ENCODE data around the gene CACNA2D3.

Gene CACNA2D3

DNA sequence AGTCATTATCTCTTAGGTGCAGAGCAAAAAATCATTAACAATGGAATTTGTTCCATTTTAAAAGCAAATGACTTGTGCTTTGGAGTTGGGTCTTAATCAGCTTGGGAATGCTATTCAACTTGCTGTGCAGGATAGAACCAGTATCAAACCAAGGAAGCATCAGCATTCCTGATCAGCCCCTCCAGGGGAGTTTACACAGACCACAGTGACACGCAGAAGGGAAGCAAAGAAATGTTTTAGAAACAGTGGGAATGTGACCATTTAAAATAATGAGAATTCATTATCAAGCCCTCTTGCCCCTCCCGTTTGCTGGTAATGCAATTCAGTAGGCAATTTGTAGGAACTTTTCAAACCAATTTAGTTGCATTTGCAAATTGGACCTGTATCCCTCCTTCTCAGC is 650.4 kb downstream of the CACNA2D3 start:
- no peak for DNase-seq

DNA sequence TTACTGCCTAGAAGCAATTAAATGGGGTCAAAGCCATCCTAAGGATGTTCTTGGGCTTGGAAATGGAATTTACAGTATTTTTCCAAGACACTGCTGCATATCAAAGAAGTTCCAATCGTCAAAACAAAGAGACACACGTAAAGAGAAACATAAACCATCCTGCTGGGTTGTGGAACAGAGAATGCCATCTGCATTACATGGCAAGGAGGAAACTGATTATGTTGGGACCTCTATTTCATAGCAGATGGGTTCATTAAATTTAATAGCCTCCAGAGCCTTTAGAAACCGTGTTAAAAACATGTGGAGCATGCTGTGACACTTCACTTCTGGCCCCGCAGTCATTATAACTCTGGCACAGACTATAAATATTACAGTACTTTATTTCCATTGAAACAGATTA is 650.9 kb downstream of the CACNA2D3 start:
- no peak for DNase-seq

DNA sequence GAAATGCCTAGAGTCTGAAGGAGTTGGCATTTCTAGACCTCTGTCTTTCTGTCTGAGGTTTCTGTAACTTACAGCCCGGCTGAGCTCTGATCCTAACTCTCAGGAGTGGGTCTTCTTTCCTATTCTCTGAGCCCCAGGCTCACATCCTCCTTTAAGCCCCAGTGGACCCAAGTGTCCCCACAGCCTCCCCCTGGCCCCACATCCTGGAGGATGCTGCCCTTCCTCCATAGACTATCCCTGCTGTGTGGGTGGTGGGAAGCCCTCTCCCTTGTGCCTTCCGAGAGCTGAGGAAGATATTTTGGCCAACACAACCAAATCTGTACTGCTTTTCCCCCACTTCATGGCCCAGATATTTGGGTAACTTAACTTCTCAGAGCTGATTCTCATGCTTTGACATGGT is 654.2 kb downstream of the CACNA2D3 start:
- no peak for DNase-seq

DNA sequence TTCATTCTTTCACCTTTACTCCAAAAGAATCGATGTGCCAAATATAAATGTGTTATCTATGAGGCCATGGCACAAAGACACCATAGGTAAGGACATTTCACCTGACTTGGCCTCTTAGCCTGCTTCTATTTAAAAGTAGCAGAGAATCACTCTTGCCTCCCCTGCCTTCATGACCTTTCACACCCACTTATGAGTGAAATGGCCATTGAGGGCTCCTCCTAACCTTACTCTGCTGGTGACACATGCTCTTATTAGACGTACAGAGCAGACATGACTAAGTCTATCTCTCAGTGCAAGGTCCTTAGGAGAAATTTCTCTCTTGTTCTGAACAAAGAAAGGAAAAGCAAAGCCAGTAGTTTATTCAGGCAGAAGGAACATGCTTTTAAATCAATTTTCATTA is 654.8 kb downstream of the CACNA2D3 start:
- no peak for DNase-seq

DNA sequence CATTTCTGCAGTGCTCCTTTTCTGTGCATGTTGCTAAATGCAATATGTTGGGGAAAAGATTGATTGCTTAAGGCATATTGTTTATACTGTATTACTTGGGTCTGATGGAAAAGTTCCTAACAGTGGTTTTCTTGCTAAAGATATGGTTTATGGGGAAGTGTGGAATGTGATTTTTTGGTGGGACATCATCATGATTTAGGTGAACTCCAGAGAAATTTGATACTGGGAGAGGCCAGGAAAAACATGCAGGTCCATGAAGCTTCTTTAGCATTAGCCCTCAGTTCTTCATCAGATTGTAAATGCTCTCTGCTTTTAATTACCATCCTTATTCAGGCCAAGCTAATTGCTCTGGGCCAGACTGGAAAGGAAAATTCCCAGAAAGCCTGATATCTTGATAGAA is 658.0 kb downstream of the CACNA2D3 start:
- DNase-seq: no peak

DNA sequence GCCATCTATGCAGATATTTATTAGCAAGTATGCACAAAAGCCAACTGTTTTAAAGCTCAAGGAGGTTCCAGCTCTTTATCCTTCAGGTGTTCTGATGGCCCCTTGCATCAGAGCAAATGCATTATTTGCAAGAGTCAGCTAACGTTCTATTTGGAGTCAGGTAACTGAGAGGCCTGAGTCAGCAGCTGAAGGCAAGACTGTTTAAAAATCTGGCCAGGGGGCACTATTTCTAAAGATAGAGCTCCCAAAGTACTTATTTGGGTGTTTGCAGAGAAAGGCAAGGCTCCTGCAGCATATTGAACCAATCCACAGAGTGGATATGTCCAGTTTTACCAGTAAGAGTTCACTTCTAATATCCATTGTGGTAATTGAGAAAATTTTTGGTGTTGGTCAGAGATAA is 659.4 kb downstream of the CACNA2D3 start:
- DNase-seq: no peak

DNA sequence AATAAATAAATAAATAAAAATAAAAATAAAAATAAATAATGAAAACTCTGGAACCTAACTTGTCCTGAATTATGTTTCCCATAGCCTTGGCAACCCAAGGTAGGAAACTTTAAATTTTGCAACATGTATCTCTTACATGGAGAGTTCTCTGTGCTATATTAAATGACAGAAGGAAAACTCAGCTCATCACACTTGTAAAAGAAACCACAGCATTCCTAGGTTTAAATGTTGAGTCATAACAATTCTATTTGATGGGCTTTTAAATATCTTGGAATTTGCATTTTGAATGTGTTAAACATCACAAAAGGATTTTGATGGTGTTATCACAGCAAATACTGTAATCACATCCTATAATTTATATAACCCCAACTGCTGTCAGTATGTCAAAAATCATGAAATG is 661.3 kb downstream of the CACNA2D3 start:
- DNase-seq: no peak

DNA sequence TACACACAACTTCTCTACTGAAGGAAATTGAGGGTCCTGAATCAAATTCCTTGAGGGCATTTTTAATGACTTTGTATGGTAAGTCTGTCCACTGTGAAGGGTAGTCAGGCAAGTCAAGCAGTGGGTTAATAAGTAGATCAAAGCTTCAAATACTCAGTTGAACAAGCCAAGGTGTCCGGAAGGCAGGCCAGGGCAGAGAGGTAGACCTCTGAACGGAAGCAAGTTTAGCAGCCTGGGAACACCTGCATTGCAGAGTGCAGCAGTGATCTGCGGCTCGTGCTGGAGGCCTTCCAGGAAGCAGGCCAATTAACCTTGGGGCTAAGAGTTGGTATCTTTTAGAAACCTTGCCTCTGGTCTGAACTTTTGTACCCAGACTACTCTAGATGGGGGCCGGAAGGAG is 661.7 kb downstream of the CACNA2D3 start:
- no peak for DNase-seq

DNA sequence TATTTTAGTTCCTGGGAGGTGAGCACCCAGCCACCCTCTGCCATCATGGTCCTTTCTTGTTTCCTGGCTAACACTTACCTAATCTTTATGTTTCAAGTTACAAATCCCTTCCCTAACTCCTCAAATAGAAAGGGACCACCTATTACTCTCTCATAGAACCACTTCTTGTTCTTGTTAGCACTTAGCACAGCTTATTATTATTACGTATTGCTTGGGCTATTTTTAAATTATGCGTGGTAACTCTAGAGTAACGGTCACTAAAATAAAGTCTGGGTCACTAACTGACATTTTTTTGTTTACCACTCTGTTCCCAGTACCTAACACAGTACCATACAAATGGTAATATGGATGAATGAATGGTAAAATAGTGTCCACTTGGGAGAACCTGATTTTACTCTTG is 663.6 kb downstream of the CACNA2D3 start:
- DNase-seq: no peak

DNA sequence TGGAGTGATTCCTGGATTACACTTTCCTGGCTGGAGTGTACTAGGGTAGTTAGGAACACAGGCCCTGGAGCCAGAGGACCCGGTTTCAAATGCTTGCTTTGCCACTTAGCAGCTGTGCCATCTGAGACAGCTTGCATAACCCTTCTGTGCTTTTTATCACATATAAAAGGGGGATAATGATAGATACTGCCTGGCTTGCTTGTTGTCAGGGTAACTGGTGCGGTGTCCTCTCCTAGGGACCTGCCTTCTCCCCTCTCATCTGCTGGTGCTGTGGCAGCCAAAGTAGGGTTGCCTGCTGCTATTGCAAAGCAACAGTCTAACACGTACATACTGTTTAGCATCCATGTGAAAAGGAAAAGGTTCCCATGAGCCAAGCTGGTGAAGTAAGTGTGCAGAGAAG is 667.7 kb downstream of the CACNA2D3 start:
- DNase-seq: no peak

DNA sequence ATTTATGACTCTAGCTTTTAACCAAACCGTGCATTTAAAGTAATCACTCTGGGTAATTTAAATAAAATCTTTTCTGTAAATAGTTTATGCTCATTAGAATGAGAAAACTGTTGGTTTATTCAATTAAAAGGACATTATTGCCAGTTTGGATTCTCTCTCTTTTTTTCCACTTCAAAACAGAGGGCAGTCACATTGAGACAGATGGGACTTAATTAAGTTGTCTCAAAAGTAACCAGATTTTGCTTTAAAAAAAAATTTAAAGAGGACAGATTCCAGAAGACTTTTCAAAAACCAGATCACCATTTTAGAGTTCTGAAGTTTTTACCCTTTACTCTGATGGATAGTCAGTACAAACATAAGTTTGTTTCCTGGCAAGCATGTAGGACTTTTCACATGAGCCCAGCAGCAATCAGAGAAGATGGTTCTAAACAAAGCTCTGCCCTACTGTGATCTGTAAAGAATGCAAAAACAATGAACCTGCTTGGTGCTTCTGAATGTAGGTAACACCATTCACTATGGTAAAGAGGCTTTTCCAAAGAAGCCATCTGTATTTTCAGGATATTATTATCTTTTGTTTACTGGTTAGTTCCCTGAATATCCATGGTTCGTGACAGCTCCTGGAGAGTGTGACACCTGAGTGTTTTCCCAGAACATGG is 669.3 kb downstream of the CACNA2D3 start:
- no peak for DNase-seq

DNA sequence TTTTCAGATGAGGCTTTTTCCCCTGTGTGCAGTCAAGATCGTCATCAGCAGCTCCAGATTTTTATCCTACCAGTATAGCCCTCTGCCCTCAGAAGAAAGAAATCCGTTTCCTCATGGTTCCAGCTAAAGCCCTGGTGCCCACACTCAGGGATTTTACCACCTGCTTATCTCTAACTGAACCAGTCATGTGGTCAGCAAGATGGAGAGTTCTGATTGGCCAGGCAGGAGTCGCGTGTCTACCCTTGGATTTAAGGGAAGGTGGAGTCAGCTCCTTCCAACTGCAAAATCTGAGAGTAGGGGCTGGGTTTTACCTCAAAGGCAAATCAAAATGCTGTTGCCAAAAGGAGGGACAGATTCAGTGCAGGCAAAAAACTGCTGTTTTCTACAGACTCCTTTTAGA is 670.2 kb downstream of the CACNA2D3 start:
- DNase-seq: no peak

DNA sequence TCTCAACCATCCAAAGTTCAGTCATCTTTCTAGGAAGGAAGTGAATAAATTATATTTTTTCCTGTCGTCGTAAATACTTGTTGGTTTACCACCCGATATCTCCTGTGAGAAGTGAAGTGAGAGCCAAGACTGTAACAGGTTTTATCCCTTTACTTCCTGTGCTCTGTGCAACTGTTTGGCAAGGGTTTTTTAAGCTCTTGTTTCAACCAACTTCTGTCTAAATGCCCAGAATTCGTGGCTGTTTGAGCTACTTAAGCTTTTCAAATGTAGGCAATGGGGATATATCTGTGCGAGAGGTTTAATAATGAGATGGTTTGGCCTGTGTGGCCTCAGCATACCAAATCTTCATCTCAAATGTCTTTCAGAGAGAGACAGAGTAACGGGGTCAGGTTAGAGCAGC is 670.8 kb downstream of the CACNA2D3 start:
- no peak for DNase-seq

DNA sequence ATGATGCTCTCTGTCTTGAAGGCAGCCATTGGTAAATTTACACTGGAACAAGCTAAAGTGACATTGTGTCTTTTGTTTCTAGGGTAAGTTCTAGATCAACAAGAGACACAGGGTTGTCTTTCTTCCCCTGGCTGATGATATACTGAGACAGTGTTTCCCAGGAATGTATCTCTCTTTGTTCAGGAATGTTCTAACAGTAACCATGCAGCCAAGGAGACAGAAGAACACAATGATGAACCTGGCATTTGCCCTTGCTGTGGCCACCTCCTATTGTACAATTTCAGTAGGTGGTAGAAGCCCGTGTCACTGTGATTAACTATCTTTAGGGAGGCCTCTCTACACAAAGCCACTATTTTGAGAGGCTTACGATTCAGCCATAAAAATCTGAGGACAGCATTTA is 674.8 kb downstream of the CACNA2D3 start:
- no peak for DNase-seq

DNA sequence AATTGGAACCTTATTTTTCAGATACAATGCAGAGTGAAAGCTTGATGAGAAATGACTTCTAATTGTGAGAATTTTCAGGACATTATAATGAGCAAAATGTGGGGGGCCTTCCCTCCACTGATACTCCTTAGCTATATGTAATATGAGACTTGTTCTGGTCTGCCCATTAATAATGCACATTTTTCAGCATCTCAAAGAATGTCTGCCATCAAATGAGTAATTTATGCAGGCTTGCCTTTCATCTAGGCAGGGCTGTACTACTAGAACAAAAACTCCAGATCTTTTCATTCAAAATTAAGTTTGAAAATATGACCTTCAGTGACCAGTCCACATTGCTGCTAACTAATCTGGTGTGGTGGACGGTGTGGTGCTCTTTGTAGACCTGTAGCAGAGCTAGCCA is 678.1 kb downstream of the CACNA2D3 start:
- no peak for DNase-seq

DNA sequence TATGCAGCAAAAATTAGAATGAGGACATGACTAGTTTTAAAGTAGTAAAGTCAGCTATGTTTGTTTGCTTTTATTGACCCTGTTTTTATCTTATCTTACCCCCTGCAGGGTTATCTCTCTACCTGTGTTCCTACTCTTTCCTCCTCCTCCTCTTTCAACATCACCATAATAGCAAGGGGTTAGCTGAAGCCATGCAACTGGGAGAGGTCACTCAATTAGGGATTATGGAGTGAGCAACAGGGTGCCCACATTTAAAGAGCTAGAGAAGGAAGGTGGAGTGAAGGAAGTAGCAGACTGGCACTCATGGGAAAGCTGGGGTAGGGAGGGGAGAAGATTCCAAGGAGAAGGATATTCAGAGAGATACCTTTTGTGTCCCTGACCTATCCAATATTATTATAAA is 679.6 kb downstream of the CACNA2D3 start:
- no peak for DNase-seq

DNA sequence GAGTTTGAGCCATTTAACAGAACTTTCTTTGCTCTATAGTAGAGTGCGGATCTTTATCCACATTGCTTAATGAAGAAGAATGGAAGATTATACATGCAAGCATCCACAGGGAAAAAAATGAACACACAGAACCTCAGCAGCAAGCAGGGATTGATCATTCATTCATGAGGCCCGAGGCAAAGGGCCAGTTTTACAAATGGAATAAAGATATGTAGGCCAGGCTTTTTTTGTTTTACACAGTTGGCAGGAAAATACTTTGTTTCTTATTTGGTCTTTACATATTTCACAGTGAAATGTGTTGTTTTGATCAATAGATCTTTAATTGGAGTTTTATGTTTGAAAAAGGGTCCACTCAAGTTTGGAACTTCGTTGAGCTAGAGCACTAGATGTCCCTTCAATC is 688.0 kb downstream of the CACNA2D3 start:
- DNase-seq: no peak

DNA sequence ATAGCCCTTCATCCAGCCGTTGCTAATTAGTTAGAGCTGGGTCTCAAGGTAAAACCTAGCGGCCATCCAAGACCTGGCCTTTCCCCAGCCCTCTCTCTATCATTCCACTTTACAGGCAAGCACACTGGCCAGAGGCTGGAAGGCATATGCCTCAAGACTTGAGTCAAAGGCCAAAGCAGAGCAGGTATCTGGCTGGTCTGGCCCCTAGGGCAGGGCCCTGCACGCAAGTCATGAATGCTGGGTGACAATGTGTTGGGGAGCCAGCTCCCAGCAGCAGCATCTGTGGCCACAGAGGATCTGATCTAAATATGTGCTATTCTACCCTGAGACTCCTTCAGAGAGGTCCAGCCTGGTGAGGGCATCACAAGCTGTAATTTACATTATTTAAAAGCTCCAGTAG is 691.9 kb downstream of the CACNA2D3 start:
- DNase-seq: no peak

DNA sequence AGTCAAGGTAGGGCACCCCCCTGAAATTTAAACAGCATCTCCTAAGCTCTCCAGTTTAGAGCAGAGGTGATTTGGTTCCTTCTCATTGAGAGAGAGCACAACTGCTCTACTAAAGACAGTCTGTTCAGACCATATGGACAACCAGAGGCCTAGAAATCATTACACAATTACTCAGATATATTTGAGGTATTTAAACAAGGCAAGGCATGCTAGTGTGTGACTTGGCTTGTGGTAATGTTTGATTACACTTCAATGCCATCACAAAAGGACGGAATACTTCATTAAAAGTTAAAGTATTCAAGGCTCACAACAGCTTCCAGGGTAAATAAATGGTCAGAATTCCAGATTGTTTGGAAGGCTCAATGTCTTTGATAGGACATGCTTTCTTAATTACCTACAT is 695.3 kb downstream of the CACNA2D3 start:
- DNase-seq: no peak

DNA sequence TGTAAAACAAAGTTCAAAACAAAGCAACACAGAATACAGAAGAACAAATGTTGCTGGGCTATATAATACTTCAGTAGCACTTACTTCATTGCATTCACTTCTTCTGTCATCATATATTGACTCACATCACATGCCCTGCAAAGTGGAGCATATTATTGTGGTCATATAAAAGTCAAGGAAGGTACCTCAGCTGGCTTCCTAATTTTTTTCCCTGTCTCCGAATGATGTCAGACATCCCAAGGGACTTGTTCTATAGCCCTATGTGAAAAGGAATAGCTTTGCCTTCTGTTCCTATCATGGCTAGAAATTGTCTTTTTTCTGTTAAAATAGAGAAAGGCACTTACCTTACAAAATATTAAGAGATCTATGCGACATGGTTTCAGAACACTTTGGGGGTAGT is 696.1 kb downstream of the CACNA2D3 start:
- no peak for DNase-seq

DNA sequence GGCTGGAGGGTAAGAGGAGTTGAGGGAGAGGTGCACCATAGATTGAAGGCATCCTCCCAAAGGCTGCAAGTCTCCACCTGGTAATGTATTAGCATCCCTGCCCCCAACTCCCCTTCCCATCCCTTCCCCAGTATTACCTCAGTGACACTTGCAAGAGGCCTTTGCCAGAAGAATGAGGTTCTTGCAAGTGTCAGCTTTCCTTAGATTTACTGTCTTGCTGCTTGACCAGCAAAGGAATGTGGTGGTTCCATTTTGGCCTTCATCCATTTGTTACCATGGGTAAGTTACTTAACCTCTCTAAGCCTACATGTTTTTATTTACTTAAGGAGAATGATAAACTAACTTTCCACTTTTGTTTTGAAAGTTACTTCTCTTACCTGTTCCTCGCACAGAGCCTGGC is 696.6 kb downstream of the CACNA2D3 start:
- DNase-seq: no peak

DNA sequence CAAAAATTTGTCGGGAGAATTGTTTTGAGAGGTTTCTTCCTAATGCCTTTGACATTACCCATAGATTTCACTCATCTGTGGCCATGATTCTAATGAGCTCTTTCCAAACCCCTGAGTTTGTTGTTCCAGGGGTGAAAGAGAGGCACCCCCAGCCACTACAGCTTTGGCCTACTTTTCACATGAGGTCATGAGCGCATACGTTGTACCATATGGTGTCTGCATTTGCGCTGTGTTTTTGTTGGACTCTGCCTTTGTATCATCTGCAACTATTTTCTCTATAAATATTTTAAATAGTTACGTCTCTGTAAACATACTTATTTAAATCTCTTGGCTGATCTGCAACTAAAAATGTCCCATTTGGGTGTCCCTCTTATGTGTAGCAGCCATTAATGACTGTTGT is 697.6 kb downstream of the CACNA2D3 start:
- no peak for DNase-seq

DNA sequence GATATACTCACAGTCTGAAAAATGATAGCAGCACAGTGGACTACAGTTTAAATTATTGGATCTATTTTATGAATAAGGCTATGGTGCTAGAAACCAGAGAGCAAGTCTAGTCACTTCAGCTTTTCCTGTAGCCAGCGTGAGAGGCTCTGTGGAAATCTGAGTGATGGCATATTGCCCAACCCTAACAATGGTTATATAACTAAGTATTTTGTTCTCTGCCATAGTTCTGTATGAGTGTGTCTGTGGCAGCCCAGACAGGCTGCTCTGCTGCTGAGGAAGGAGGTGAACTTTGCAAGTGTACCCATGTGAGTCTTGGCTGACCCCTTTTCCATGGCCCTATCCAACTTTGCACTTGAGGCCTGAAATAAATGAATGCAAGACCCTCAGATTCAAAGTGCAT is 699.9 kb downstream of the CACNA2D3 start:
- DNase-seq: no peak

DNA sequence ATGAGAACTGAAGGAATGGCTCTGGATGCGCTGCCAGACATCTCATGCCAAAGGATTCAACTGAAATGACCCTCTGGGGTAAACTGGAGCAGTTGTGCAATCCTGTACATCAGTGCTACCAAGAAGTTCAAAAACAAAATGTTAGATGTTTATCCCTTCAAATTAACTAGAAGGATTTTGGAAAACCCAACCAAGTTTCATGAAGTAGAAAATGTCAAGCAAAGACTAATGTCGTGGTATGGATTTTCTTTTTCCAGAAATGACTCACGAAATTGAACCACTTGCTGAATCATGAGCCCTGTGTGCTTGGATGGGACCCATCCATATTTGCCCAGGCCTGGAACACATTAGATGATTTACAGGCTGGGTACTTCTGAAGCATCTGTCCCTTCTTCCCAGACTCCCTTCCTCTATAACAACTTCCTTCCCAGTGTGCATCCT is 703.9 kb downstream of the CACNA2D3 start:
- DNase-seq: no peak

DNA sequence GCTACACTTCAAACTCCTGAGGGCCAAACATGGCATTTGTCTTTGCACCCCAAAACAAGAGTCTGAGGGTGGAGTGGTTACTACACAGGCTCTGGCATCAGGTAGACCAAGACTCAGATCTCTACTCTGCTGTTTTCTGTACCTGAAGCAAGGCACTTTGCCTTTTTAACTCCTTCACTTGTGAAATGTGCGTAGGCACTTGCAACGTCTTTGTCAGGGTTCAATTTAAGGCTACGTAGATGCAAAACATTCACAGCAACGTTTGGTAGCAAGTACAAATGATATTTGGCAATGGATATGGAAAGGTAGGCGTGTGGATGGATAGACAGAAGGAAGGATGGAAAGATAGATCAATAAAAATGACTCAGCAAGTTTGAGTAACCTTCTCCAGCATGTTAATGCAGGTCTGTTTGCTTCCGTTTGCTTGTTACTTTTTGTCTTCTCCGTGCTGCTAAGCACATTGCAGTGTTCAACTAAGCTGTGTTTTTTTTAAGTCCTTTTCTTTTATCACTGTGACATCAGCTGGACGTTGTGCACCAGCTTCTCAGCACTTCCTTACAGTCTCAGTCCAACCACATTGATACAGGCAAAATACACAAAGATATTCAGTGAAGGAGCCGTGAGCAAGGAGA is 704.8 kb downstream of the CACNA2D3 start:
- DNase-seq: no peak

Data from activated CD8-positive, alpha-beta memory T cell treated with anti-CD3 and anti-CD28 coated beads, Interleukin-2, amount 50 U/mL, for 48 hours (primary cell).